A549 treated with dexamethasone at 1 μM for 4 hours (cell line): ENCODE measurements around the gene INSRR. TPM values are rescaled to one million over a fixed set of nuclear protein-coding genes. Genes with fewer than 3 reads are reported as not detected.

Experiments
- total RNA-seq: library from RNA; stranded (reverse); fragments of 200-300 nt; extraction: Qiagen RNA extraction; gene quantifications from 5 replicates; pipeline ENCODE4 v1.2.3, GENCODE V29; 2022

INSRR gene
- total RNA-seq, result not detected in 5 replicates

DNA sequence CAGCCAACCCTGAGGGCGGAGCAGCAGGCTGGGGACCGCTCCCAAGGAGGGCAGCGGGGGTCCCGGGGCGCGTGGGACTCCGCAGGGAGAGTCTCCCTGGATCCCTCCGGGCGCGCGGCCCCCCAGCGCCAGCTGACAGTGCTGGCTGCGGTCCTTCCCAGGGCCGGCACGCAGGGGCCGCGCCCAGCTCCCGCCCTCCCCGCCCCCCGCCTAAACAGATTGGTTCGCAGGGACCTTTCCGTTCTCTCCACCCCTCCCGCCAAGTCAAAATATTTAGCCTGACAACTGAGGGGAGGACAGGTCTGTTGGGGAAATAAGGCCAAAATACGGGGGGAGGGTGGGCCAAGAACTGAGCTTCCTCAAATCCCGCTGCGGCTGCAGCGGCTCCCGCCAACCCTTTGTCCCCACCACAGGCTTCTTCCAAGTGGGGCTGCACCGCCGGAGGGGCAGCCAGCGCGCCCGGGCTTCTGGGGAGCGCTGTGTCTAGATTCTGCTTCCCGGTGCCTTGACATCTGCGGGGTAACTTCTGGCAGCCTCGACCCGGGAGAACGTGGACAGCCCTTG lies at the start of gene INSRR:
Gene INSRR (minus strand): TSS at position 159 of the 564 bp plus-strand sequence. CDS start 496 bp downstream, outside the sequence.

GRCh38 chr1:156893048-156893953 lies 34.4 kb upstream of the INSRR start, which contains the start of gene PEAR1:
PEAR1 (plus strand) TSS chr1:156893718; CDS start chr1:156903927, 10,209 bp downstream.

DNA sequence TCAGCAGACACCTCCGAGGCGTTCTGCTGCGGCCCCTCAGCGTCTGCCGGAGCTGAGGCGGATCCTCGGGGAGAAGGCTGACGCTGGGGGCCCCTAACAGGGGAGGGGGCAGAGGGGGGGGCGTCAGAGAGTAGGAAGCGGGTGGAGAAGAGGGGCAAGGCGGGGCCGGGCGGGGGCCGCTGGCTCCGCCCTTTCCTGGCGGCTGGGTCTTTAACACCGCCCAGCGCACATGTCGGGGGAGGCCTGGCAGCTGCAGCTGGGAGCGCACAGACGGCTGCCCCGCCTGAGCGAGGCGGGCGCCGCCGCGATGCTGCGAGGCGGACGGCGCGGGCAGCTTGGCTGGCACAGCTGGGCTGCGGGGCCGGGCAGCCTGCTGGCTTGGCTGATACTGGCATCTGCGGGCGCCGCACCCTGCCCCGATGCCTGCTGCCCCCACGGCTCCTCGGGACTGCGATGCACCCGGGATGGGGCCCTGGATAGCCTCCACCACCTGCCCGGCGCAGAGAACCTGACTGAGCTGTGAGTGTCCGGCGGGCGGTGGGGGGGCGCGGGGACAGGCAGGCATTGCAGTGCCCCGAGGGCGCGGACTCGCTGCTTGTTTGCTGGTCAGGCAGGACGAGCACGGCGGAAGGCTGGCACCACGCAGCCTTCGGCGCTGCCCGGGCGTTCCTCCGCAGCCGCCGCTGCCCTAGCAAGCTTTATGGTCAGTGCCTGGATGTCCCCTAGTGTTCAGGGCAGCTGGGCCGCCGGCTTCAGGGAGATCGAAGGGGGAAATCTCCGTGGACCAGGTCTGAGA lies 1.9 kb upstream of the INSRR start, which contains the start of gene NTRK1:
Gene NTRK1 (plus strand): TSS at position 238 of the 796 bp plus-strand sequence. CDS start 70 bp downstream, at position 308.

DNA sequence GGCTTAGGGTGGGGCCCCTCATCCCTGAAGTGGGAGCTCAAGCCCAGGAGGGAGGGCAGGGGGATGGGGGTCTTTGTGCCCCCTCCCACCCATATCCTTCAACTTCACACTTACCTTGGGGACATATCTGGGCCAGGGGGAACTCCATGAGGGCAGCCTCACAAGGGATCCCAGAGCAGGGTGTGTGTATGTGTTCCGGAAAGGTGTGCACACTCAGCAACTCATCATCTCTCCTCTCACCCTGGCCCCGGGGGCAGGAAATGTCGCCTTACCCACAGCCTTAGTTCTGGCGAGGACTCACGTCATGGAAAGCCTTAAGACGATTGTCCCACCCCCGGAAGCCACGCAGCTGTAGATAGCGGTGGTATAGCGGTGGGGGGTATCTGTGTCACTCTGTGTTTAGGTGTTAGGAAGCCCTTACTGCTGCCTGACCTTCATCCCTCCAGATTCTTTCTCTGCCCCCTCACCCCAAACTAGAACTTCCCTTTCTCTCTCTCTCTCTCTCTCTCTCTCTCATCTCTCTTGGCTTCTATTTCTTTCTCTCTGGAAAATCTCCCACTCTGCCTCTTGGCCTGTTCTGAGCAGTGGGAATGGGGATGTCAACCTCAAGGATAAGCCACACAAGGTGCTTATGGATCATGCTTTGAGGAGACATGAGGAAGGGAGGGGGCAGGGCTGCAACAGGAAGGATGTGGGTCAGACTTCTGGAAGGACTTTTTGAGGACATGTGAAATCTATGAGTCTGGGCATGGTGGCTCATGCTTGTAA lies 42.2 kb downstream of the INSRR start, which contains the start of gene SH2D2A:
Gene SH2D2A (minus strand): TSS at position 288 of the 768 bp plus-strand sequence. CDS start 140 bp downstream, at position 148.

Other genes with a start within 250 kb of the INSRR start
- gene HAPLN2, start 239.7 kb downstream of the INSRR start, total RNA-seq, result 0.09 to 0.46 TPM (median 0.19 TPM) in 5 replicates
- 0.11 to 0.14 TPM in 2 of 5 replicates, not detected in the others for gene BCAN, start 217.0 kb downstream of the INSRR start, total RNA-seq
- gene NES, start 181.7 kb downstream of the INSRR start, total RNA-seq, result 1.3 TPM in 5 replicates
- 7.2 to 11.0 TPM (median 8.9 TPM) in 5 replicates for gene CRABP2, start 153.5 kb downstream of the INSRR start, total RNA-seq
- 20.9 to 24.1 TPM (median 23.2 TPM) in 5 replicates for gene METTL25B, start 130.6 kb downstream of the INSRR start, total RNA-seq
- gene ISG20L2, start 130.4 kb downstream of the INSRR start, total RNA-seq, result 40.1 to 53.8 TPM (median 46.0 TPM) in 5 replicates
- gene MRPL24, start 118.0 kb downstream of the INSRR start, total RNA-seq, result 189 to 212 TPM (median 200 TPM) in 5 replicates
- gene HDGF, start 107.4 kb downstream of the INSRR start, total RNA-seq, result 423 to 447 TPM (median 444 TPM) in 5 replicates
- gene PRCC, start 91.6 kb downstream of the INSRR start, total RNA-seq, result 63.4 to 85.5 TPM (median 76.8 TPM) in 5 replicates
- gene SH2D2A, start 42.3 kb downstream of the INSRR start, total RNA-seq, result 2.5 to 4.6 TPM (median 3.3 TPM) in 5 replicates
- 0.06 to 0.16 TPM (median 0.08 TPM) in 4 of 5 replicates, not detected in the other for gene NTRK1, start 1.7 kb upstream of the INSRR start, total RNA-seq
- 5.0 to 9.3 TPM (median 6.5 TPM) in 5 replicates for gene PEAR1, start 34.6 kb upstream of the INSRR start, total RNA-seq
- 0.08 to 0.12 TPM (median 0.10 TPM) in 5 replicates for gene LRRC71, start 61.5 kb upstream of the INSRR start, total RNA-seq
- 13.9 to 18.8 TPM (median 18.4 TPM) in 5 replicates for gene ARHGEF11, start 186.6 kb upstream of the INSRR start, total RNA-seq
- gene ETV3L, start 240.7 kb upstream of the INSRR start, total RNA-seq, result not detected in 5 replicates